ENCODE measurements around the gene IDH2. TPM values are rescaled to one million over a fixed set of nuclear protein-coding genes. Genes with fewer than 3 reads are reported as not detected.

The IDH2 gene
- total and polyA plus RNA-seq, 2 of the 13 experiments (the other 11 are each of a cell fraction or from before 2014, with no cell fraction given), result 121 to 145 TPM

DNA sequence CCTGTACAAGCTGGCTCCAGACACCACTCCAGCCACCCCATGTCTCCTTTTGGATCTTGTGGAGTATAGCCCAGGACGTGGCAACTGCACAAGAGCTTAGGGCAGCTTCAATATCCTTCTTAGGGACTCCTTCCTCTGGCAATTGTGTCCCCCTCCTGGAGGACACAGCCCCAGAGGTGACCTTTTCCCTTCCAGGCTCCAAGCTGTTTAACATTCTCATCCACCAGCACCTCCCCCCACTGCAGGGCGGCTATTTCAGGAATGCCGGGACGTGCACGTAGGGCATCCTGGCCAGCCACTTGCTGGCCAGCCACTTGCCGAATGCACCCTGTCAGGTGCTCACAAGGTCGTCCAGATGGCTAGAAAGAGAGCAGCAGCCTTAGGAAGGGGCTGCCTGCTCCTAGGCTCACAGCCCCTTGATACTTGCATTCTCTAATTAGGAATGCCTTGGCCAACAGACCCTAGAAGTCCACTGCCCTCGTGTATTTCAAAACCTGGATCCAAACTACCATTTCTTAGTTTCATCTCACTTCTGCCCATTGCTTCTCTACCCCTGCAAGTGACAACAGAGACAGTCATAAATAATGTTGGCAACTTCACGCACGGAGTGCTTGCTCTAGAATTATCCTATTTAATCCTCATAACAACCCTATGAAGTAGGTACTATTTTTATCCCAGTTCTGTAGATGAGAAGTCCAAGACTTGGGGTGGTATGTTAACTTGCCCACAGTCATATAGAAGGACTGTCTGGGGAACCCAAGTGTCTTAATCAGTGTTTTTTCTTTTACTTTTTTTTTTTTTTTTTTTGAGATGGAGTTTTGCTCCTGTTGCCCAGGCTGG, 24.5 kb upstream of the IDH2 start (continued):
- TF ChIP-seq, protein P1, sequence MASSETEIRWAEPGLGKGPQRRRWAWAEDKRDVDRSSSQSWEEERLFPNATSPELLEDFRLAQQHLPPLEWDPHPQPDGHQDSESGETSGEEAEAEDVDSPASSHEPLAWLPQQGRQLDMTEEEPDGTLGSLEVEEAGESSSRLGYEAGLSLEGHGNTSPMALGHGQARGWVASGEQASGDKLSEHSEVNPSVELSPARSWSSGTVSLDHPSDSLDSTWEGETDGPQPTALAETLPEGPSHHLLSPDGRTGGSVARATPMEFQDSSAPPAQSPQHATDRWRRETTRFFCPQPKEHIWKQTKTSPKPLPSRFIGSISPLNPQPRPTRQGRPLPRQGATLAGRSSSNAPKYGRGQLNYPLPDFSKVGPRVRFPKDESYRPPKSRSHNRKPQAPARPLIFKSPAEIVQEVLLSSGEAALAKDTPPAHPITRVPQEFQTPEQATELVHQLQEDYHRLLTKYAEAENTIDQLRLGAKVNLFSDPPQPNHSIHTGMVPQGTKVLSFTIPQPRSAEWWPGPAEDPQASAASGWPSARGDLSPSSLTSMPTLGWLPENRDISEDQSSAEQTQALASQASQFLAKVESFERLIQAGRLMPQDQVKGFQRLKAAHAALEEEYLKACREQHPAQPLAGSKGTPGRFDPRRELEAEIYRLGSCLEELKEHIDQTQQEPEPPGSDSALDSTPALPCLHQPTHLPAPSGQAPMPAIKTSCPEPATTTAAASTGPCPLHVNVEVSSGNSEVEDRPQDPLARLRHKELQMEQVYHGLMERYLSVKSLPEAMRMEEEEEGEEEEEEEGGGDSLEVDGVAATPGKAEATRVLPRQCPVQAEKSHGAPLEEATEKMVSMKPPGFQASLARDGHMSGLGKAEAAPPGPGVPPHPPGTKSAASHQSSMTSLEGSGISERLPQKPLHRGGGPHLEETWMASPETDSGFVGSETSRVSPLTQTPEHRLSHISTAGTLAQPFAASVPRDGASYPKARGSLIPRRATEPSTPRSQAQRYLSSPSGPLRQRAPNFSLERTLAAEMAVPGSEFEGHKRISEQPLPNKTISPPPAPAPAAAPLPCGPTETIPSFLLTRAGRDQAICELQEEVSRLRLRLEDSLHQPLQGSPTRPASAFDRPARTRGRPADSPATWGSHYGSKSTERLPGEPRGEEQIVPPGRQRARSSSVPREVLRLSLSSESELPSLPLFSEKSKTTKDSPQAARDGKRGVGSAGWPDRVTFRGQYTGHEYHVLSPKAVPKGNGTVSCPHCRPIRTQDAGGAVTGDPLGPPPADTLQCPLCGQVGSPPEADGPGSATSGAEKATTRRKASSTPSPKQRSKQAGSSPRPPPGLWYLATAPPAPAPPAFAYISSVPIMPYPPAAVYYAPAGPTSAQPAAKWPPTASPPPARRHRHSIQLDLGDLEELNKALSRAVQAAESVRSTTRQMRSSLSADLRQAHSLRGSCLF (CRISPR knock-in tag; IDR thresholded peaks at IDR 0.05; ENCODE audit: borderline replicate concordance), result no peak
- TF ChIP-seq, protein P2, sequence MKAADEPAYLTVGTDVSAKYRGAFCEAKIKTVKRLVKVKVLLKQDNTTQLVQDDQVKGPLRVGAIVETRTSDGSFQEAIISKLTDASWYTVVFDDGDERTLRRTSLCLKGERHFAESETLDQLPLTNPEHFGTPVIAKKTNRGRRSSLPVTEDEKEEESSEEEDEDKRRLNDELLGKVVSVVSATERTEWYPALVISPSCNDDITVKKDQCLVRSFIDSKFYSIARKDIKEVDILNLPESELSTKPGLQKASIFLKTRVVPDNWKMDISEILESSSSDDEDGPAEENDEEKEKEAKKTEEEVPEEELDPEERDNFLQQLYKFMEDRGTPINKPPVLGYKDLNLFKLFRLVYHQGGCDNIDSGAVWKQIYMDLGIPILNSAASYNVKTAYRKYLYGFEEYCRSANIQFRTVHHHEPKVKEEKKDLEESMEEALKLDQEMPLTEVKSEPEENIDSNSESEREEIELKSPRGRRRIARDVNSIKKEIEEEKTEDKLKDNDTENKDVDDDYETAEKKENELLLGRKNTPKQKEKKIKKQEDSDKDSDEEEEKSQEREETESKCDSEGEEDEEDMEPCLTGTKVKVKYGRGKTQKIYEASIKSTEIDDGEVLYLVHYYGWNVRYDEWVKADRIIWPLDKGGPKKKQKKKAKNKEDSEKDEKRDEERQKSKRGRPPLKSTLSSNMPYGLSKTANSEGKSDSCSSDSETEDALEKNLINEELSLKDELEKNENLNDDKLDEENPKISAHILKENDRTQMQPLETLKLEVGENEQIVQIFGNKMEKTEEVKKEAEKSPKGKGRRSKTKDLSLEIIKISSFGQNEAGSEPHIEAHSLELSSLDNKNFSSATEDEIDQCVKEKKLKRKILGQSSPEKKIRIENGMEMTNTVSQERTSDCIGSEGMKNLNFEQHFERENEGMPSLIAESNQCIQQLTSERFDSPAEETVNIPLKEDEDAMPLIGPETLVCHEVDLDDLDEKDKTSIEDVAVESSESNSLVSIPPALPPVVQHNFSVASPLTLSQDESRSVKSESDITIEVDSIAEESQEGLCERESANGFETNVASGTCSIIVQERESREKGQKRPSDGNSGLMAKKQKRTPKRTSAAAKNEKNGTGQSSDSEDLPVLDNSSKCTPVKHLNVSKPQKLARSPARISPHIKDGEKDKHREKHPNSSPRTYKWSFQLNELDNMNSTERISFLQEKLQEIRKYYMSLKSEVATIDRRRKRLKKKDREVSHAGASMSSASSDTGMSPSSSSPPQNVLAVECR (CRISPR knock-in tag; IDR thresholded peaks at IDR 0.05; ENCODE audit: borderline replicate concordance), result peak; percentile 43; the same call in 1 of the 2 replicates
- TF ChIP-seq, protein P3, sequence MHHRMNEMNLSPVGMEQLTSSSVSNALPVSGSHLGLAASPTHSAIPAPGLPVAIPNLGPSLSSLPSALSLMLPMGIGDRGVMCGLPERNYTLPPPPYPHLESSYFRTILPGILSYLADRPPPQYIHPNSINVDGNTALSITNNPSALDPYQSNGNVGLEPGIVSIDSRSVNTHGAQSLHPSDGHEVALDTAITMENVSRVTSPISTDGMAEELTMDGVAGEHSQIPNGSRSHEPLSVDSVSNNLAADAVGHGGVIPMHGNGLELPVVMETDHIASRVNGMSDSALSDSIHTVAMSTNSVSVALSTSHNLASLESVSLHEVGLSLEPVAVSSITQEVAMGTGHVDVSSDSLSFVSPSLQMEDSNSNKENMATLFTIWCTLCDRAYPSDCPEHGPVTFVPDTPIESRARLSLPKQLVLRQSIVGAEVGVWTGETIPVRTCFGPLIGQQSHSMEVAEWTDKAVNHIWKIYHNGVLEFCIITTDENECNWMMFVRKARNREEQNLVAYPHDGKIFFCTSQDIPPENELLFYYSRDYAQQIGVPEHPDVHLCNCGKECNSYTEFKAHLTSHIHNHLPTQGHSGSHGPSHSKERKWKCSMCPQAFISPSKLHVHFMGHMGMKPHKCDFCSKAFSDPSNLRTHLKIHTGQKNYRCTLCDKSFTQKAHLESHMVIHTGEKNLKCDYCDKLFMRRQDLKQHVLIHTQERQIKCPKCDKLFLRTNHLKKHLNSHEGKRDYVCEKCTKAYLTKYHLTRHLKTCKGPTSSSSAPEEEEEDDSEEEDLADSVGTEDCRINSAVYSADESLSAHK (CRISPR knock-in tag; IDR thresholded peaks at IDR 0.05; ENCODE audit: borderline replicate concordance), result no peak
- TF ChIP-seq ZNF17 (CRISPR knock-in tag; IDR thresholded peaks at IDR 0.05), result no peak
- TF ChIP-seq EED (CRISPR knock-in tag; IDR thresholded peaks at IDR 0.05), result no peak
- peak; percentile 91 for TF ChIP-seq MEF2D (CRISPR knock-in tag; IDR thresholded peaks at IDR 0.05)
- no peak for TF ChIP-seq MYNN (CRISPR knock-in tag; IDR thresholded peaks at IDR 0.05; ENCODE audit: low read depth)
- TF ChIP-seq, protein P4, sequence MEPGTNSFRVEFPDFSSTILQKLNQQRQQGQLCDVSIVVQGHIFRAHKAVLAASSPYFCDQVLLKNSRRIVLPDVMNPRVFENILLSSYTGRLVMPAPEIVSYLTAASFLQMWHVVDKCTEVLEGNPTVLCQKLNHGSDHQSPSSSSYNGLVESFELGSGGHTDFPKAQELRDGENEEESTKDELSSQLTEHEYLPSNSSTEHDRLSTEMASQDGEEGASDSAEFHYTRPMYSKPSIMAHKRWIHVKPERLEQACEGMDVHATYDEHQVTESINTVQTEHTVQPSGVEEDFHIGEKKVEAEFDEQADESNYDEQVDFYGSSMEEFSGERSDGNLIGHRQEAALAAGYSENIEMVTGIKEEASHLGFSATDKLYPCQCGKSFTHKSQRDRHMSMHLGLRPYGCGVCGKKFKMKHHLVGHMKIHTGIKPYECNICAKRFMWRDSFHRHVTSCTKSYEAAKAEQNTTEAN (CRISPR knock-in tag; conservative IDR thresholded peaks at IDR 0.05), result no peak
- TF ChIP-seq, protein P5, sequence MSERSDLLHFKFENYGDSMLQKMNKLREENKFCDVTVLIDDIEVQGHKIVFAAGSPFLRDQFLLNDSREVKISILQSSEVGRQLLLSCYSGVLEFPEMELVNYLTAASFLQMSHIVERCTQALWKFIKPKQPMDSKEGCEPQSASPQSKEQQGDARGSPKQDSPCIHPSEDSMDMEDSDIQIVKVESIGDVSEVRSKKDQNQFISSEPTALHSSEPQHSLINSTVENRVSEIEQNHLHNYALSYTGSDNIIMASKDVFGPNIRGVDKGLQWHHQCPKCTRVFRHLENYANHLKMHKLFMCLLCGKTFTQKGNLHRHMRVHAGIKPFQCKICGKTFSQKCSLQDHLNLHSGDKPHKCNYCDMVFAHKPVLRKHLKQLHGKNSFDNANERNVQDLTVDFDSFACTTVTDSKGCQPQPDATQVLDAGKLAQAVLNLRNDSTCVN (CRISPR knock-in tag; IDR thresholded peaks at IDR 0.05; ENCODE audit: borderline replicate concordance), result no peak
- TF ChIP-seq, protein P6, sequence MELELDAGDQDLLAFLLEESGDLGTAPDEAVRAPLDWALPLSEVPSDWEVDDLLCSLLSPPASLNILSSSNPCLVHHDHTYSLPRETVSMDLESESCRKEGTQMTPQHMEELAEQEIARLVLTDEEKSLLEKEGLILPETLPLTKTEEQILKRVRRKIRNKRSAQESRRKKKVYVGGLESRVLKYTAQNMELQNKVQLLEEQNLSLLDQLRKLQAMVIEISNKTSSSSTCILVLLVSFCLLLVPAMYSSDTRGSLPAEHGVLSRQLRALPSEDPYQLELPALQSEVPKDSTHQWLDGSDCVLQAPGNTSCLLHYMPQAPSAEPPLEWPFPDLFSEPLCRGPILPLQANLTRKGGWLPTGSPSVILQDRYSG (CRISPR knock-in tag; IDR thresholded peaks at IDR 0.05), result no peak
- TF ChIP-seq ZNF644 (CRISPR knock-in tag; IDR thresholded peaks at IDR 0.05; ENCODE audit: low read depth), result 0 out of 2 replicates have a peak, but pooled peaks have one; percentile 43
- TF ChIP-seq SAP130 (CRISPR knock-in tag; IDR thresholded peaks at IDR 0.05; ENCODE audit: low read depth), result peak; percentile 74
